HG03175 (cell line): ENCODE measurements around the gene TMEM259.
A peak's percentile ranks its signal among the peaks of the same experiment; 100 is the strongest.
"Not testable (repeated sequence)": the region's sequence is repeated elsewhere in the genome, so short reads cannot be mapped to it uniquely, and the experiment has no call there.

ENCODE experiments used
- ATAC-seq: cut with Tn5 transposase; IDR thresholded peaks from one replicate; pipeline ENCODE4 v1.9.1; 2021; ENCODE audit warnings: mild to moderate bottlenecking, moderate library complexity; ENCODE audit not compliant: unreplicated experiment

TMEM259 gene

GRCh38 chr19:1040476-1041271 lies 19.8 kb upstream of the TMEM259 start:
- peak; percentile 44 for ATAC-seq

DNA sequence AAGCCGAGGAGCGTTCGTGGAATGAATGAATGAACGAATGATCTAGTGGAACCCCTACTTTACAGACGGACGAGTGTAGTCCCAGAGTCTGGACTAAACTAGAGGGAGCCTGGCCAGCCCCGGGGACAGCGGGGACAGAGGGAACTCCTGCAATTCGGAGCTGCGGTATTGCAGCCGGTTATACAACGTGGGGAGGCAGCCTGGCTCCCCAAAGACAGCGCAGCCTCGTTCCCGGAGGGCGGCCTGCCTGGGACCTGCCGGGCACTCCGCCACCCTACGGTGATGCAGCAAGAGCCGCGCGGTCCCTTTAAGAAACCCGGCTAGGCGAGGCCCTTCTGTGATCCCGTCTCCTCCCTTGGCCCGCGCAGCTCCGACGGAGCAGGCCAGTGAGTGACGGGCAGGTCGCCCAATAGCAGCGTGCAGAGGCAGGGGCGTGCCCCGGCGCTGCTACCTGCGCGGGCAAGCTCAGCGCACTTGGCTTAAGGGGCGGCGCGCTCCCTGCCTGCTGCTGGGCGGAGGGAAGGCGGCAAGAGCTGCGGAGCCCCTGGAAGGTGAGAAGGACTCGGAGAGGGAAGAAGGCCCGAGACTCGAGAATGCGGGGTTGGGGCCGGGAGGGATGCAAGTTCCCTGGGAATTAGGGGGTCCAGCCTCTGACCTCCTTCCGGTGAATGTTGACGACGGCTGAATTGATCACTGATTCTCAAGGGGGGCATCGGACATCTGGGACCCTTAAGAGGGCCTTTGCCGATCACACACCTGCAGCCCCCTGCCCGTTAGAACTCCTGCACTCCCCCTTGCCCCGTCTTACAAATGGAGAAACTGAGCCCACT lies 18.9 kb upstream of the TMEM259 start, which contains the start of gene ABCA7:
Gene ABCA7, plus strand, starts transcription at position 462 of the 830 bp plus-strand sequence. CDS start 1,255 bp downstream, outside the sequence.
- peak; percentile 68 for ATAC-seq

DNA sequence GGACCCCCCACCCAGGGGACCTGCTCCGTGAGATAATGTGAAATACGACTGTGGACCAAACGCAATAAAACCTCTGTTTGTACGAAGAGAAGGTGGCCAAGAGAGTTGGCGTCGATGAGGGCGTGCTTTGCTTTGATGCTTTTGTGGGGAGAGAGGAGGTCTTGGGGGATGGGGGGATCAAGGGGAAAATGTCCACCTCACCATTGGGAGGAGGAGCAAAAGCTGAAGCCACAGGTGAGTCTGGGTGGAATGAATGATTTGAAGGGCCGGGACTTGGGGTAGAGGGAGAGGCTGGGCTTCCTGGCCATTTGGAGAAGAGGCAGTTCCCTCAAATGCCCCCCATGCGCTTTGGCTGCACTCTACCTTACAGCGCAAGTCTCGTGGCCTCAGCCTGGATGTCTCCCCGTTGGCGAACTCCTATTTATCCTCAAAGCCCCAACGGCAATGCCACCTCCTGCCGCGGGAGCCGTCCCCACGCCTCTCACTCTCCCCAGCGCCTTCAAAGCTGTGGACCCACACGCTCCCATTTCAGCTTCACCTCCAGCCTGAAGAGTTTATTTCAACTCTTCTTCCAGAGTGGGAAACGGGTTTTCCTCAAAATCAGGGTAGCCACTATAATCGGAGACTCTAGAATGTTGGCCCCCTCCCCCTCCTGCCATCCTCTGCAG lies 18.2 kb upstream of the TMEM259 start:
- ATAC-seq = no peak

DNA sequence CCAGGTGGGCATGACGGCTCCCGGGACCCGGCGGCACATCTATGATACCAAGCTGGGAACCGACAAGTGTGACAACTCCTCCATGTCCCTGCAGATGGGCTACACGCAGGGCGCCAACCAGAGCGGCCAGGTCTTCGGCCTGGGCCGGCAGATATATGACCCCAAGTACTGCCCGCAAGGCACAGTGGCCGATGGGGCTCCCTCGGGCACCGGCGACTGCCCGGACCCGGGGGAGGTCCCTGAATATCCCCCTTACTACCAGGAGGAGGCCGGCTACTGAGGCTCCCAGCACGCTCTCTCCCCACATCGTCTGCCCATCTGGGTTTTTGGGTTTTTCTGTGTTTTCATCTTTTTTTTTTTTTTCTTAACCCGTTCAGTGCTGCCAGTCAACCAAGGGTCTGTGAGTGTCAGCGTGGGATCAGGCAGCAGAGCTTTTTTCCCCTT lies 16.7 kb upstream of the TMEM259 start:
- no peak for ATAC-seq

DNA sequence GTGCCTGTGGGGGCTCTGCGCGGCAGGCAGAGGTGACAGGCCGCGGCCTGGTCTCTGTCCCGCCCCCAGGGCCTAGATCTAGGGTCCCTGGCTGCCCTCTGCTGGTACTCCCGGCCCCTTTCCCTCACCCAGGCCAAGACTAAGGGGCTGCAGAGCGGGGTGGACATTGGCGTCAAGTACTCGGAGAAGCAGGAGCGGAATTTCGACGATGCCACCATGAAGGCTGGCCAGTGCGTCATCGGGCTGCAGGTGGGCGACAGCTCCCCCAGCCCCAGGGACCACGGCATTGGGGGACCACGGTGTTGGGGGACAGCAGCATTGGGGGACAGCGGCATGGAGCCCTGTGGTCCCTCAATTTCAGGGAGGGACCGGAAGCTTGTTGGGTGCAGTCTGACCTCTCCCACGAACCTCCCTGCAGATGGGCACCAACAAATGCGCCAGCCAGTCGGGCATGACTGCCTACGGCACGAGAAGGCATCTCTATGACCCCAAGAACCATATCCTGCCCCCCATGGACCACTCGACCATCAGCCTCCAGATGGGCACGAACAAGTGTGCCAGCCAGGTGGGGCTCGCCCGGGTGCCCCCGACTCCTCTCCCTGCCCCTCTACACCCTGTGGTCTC lies 15.2 kb upstream of the TMEM259 start:
- ATAC-seq = no peak

- ATAC-seq = no peak
Observed at GRCh38 chr19:1032264-1032867, 11.4 kb upstream of the TMEM259 start.

- ATAC-seq = no peak
Observed at GRCh38 chr19:1028062-1028926, 7.4 kb upstream of the TMEM259 start.

DNA sequence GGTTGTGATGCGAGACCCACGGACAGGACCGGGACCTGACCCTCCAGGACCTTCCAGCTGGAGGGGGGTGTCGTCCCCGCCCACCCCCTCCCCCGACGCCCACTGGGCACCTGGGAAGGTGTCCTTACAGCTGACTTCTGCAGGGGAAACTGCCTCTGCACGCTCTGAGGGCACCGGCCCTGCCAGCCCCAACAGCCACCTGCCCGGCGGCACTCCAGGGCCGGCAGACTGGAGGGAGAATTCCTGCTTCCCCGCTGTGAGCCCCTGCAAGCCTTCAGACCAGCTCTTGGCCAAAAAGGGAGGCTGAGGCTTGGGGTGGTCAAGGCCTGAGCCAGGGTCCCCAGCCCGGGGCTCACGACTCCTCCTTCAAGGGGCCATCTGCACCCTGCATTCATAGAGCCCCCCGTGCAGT lies 6.7 kb upstream of the TMEM259 start:
- ATAC-seq = no peak

DNA sequence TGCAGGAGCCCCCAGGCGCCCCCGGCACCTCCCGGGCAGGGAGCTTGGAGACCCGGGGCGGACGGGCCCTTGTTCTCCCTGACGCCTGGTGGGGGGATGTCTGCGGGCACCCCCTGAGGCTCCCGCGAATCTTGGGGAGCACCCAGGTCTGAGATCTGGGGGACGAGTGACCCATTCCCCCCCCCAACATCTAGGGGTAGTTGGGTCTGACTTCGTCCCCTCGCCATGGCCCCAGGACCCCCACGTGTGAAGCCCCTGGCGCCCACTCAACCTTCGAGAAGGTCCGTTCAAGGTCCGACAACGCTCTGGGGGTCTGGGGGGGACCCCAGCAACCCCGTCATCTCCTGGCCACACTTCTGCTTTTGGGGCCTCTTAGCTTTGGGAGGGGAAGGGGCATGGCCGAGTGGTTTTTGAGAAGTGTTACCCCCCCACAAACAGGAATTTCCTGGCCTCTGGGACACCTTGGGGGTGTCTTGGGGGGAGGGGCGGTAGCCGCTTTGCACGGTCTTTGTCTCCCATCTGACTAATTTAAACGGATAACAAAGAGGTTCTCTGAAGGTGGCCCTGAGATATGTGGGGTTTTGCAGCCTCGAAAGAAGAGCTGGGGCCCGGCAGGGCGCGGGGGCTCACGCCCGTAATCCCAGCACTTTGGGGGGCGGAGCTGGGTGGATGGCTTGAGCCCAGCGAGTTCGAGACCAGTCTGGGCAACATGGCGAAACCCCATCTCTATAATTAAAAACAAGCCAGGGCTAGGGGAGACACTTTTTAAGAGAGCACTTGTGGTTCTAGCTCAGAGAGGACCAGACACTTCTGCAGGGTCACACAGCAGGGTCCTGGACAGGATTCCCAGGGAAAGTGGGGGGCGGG lies 6.1 kb upstream of the TMEM259 start:
- ATAC-seq = no peak

- ATAC-seq = no peak
Observed at GRCh38 chr19:1025960-1026782, 5.2 kb upstream of the TMEM259 start, which contains the start of gene CNN2. Gene CNN2 (plus strand): TSS chr19:1026608. CDS start chr19:1026662, 54 bp downstream.

DNA sequence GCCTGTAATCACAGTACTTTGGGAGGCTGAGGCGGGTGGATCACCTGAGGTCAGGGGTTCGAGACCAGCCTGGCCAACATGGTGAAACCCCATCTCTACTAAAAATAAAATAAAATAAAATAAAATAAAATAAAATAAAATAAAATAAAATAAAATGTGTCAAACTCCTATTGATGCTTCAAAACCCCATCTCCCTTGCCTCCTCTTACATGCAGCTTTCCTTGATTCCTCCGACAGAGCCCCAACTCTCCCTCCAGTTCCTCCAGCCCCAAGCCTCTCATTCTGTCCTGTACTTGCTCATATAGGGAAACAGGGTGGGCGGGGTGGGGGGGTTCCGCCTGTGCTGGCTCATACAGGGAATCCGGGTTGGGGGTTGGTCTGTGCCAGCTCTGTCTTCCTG lies 4.2 kb upstream of the TMEM259 start:
- not testable (repeated sequence) for ATAC-seq

- not testable (repeated sequence) for ATAC-seq
Observed at GRCh38 chr19:1023883-1024188, 2.9 kb upstream of the TMEM259 start.

- ATAC-seq = no peak
Observed at GRCh38 chr19:1019980-1020867, 699 bp downstream of the TMEM259 start.

DNA sequence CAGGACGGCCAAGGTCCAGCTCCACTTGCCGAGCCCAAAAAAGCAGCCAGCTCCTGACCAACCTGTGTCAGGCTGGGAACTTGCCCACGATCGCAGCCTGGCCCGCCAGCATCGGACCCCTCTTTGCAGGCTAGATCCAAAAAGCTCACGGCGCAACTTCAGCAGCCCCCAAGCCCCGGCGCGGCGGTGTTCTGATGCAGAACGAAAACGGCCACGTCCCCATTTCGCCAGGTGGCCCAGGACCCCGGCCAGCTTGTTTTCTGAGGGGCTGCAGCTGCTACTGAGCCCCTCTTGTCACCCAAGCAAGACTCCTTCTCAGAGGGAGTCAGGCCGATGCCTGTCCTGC lies 1.3 kb downstream of the TMEM259 start:
- ATAC-seq = no peak

DNA sequence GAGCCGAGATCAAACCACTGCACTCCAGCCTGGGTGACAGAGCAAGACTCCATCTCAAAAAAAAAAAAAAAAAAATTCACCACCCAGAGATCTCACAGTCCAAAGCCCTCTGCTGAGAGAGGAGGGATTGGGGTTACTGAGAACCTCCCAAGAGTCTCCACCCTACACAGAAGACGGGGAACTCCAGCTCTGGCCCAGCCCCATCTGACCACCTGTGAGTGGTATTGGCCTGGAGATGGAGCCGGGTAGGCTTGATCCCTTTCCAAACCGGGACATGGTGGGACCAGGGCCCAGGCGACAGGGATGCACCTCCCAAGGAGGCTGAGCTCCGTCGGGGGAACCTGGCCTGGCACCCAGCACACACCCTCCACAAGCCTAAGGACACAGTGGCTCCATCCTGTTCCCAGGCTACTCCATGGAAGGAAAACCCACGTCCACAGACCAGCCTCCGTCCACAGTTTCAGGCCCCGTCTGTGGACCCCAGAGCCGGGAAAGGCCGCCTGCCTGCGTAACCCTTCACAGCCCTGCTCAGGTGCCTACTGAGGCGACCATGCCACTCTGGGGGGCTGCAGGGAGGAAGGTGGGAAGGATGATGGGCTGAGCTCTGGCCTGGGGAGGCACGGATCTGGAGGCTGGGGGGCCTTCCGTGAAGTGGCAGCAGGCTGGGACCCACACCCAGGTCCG lies 1.8 kb downstream of the TMEM259 start:
- no peak for ATAC-seq

DNA sequence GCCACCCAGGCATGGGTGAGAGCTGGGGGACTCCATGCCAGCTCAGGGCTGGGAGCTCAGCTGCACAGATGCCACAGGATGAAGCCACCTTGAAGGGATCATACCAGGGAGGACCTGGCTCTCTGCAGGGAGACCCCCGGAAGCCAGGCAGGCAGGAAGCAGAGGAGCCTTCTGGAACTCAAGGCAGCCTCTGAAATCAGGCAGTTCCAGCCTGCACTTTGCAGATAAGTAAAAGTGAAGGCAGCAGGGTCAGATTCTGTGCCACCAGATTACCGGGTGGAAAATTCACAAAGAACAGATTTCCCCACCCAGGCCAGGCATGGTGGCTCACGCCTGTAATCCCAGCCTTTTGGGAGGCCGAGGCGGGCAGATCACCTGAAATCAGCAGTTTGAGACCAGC lies 2.5 kb downstream of the TMEM259 start:
- ATAC-seq = no peak
